HepG2 (cell line): ENCODE results near the gene TMEM87B. TPM values are rescaled to one million over a fixed set of nuclear protein-coding genes. Genes with fewer than 3 reads are reported as not detected.

Experiments
- AGO2 ChIP-seq: fragments of 200-400 bp; formaldehyde crosslinking; optimal IDR thresholded peaks from 2 replicates; pipeline ENCODE3; 2017; ENCODE audit warnings: mild to moderate bottlenecking, low read depth, low read length, moderate library complexity
- CEBPG ChIP-seq: IDR thresholded peaks from 2 replicates; pipeline ENCODE4 v1.6.1; 2016
- KLF15 ChIP-seq: sonication (generic); formaldehyde crosslinking; IDR thresholded peaks from 2 replicates; pipeline ENCODE4 v1.8.1; 2023; ENCODE audit warnings: borderline replicate concordance, mild to moderate bottlenecking, inconsistent platforms, missing genetic modification reagents, mixed read lengths
- MTA1 ChIP-seq: sonication (generic); formaldehyde crosslinking; IDR thresholded peaks from 2 replicates; pipeline ENCODE4 v1.4.0; 2020; ENCODE audit warnings: missing genetic modification reagents, mild to moderate bottlenecking, borderline replicate concordance
- MTF1 ChIP-seq: sonication (generic); formaldehyde crosslinking; IDR thresholded peaks from 2 replicates; pipeline ENCODE4 v1.5.0; 2020; ENCODE audit warnings: missing genetic modification reagents
- PAF1 ChIP-seq: IDR thresholded peaks from 2 replicates; pipeline ENCODE4 v1.6.1; 2016; ENCODE audit warnings: missing genetic modification reagents, missing compliant biosample characterization
- ZNF234 ChIP-seq: sonication (generic); formaldehyde crosslinking; conservative IDR thresholded peaks from 2 replicates; pipeline ENCODE4 v1.5.1; 2020; ENCODE audit warnings: mild to moderate bottlenecking, missing genetic modification reagents
- ZNF274 ChIP-seq: sonication (generic); formaldehyde crosslinking; IDR thresholded peaks from 2 replicates; pipeline ENCODE4 v1.5.1; 2020; ENCODE audit warnings: mild to moderate bottlenecking, missing genetic modification reagents
- ZNF776 ChIP-seq: sonication (generic); formaldehyde crosslinking; IDR thresholded peaks from 2 replicates; pipeline ENCODE4 v1.4.0; 2020; ENCODE audit warnings: mild to moderate bottlenecking, missing genetic modification reagents
- ZSCAN29 ChIP-seq: sonication (generic); formaldehyde crosslinking; conservative IDR thresholded peaks from 2 replicates; pipeline ENCODE4 v1.4.0; 2020; ENCODE audit warnings: mild to moderate bottlenecking, missing genetic modification reagents
- polyA plus RNA-seq, 8 experiments: library from polyadenylated mRNA; depleted of rRNA in 3 of 8; stranded (reverse) in 7 of 8; unstranded in 1 of 8; fragments of >200 nt; fragmentation: Illumina TruSeq in 4 of 8; extraction: Trizol in 4 of 8; gene quantifications; 2 replicates each; pipeline versions ENCODE4 v1.2.1 to v1.2.3, GENCODE V29; 2011 to 2016; ENCODE audit warnings: low read depth in 4 of 8, missing spikeins in 1 of 8, mixed read lengths in 1 of 8; ENCODE audit not compliant: insufficient read depth in 1 of 8
- total RNA-seq, 5 experiments: library from RNA; depleted of rRNA; stranded (reverse); fragments of >200 nt; fragmentation: Illumina TruSeq; extraction: Trizol; gene quantifications; 2 replicates each; pipeline ENCODE4 v1.2.3, GENCODE V29; 2016; ENCODE audit warnings: low read depth in 1 of 5
- TF ChIP-seq, protein P1 (sequence below), 2 experiments: sonication (generic) in 1 of 2; formaldehyde crosslinking in 1 of 2; IDR thresholded peaks; 2 replicates each; pipeline versions ENCODE4 v1.6.1 to v1.9.0; 2014 to 2022; ENCODE audit warnings: antibody characterized with exemption in 1 of 2, borderline replicate concordance in 1 of 2, inconsistent platforms in 1 of 2, low read depth in 1 of 2, missing genetic modification reagents in 1 of 2
- TF ChIP-seq, protein P2 (sequence below): sonication (generic); formaldehyde crosslinking; IDR thresholded peaks from 2 replicates; pipeline ENCODE4 v1.5.0; 2020; ENCODE audit warnings: missing genetic modification reagents
- TF ChIP-seq, protein P3 (sequence below): sonication (generic); formaldehyde crosslinking; IDR thresholded peaks from 2 replicates; pipeline ENCODE4 v1.9.0; 2022; ENCODE audit warnings: low read depth, missing genetic modification reagents
- TF ChIP-seq, protein P4 (sequence below): sonication (generic); formaldehyde crosslinking; IDR thresholded peaks from 2 replicates; pipeline ENCODE4 v1.4.0; 2020; ENCODE audit warnings: missing genetic modification reagents
- TF ChIP-seq, protein P5 (sequence below): sonication (generic); formaldehyde crosslinking; conservative IDR thresholded peaks from 2 replicates; pipeline ENCODE4 v1.4.0; 2020; ENCODE audit warnings: missing genetic modification reagents

TMEM87B gene
- total and polyA plus RNA-seq, 2 of the 13 experiments (the other 11 are each of a cell fraction or from before 2014, with no cell fraction given) = 15.1 to 16.2 TPM

DNA sequence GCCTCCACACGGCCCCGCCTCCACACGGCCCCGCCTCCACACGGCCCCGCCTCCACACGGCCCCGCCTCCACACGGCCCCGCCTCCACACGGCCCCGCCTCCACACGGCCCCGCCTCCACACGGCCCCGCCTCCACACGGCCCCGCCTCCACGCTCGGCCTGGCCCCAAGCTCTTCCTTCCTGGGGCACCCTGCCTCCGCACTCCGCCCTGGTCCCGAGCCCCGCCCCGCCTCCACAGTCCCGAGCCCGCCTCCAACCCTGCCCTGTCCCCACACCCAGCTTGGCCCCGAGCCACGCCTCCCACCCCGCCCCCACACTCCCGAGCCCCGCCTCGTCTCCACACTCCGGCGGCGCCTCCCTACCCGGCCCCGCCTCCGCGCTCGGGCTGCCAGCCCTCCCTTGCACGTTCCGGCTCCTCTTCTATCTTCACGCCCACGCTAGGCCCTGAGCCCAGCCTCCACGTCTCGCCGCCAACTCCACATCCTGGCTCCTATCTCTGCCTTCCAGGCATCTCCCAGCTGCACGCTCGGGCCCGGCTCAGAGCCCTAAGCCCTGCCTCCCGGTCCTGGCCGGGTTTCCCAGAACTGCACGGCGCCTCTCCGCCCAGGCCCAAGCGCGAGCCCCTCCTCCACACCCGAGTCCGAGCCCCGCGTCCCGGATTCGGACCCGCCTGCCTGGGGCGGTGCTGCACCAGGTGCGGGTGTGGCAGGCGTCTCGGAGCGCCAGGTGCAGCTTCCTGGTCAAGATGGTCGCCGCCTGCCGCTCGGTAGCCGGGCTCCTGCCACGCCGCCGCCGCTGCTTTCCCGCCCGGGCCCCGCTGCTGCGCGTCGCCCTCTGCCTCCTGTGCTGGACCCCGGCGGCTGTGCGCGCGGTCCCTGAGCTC lies at the start of gene TMEM87B (continued):
- TF ChIP-seq, protein P1, sequence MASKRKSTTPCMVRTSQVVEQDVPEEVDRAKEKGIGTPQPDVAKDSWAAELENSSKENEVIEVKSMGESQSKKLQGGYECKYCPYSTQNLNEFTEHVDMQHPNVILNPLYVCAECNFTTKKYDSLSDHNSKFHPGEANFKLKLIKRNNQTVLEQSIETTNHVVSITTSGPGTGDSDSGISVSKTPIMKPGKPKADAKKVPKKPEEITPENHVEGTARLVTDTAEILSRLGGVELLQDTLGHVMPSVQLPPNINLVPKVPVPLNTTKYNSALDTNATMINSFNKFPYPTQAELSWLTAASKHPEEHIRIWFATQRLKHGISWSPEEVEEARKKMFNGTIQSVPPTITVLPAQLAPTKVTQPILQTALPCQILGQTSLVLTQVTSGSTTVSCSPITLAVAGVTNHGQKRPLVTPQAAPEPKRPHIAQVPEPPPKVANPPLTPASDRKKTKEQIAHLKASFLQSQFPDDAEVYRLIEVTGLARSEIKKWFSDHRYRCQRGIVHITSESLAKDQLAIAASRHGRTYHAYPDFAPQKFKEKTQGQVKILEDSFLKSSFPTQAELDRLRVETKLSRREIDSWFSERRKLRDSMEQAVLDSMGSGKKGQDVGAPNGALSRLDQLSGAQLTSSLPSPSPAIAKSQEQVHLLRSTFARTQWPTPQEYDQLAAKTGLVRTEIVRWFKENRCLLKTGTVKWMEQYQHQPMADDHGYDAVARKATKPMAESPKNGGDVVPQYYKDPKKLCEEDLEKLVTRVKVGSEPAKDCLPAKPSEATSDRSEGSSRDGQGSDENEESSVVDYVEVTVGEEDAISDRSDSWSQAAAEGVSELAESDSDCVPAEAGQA (IDR thresholded peaks at IDR 0.05; ENCODE audit: low read depth) = peak; percentile 2; the same call in 1 of the 2 replicates
- TF ChIP-seq, protein P1 (CRISPR knock-in tag; IDR thresholded peaks at IDR 0.05; ENCODE audit: borderline replicate concordance) = peak; percentile 85
- TF ChIP-seq, protein P2, sequence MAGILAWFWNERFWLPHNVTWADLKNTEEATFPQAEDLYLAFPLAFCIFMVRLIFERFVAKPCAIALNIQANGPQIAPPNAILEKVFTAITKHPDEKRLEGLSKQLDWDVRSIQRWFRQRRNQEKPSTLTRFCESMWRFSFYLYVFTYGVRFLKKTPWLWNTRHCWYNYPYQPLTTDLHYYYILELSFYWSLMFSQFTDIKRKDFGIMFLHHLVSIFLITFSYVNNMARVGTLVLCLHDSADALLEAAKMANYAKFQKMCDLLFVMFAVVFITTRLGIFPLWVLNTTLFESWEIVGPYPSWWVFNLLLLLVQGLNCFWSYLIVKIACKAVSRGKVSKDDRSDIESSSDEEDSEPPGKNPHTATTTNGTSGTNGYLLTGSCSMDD (CRISPR knock-in tag) = no peak
- TF ChIP-seq, protein P3, sequence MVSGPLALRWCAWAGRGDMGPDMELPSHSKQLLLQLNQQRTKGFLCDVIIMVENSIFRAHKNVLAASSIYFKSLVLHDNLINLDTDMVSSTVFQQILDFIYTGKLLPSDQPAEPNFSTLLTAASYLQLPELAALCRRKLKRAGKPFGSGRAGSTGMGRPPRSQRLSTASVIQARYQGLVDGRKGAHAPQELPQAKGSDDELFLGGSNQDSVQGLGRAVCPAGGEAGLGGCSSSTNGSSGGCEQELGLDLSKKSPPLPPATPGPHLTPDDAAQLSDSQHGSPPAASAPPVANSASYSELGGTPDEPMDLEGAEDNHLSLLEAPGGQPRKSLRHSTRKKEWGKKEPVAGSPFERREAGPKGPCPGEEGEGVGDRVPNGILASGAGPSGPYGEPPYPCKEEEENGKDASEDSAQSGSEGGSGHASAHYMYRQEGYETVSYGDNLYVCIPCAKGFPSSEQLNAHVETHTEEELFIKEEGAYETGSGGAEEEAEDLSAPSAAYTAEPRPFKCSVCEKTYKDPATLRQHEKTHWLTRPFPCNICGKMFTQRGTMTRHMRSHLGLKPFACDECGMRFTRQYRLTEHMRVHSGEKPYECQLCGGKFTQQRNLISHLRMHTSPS (CRISPR knock-in tag) = no peak; the same call in 1 of the 2 replicates
- TF ChIP-seq PAF1 (CRISPR knock-in tag) = no peak
- TF ChIP-seq, protein P4, sequence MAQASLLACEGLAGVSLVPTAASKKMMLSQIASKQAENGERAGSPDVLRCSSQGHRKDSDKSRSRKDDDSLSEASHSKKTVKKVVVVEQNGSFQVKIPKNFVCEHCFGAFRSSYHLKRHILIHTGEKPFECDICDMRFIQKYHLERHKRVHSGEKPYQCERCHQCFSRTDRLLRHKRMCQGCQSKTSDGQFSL (CRISPR knock-in tag) = no peak
- peak; percentile 95 for TF ChIP-seq MTA1 (CRISPR knock-in tag)
- peak; percentile 56; the same call in 1 of the 2 replicates for TF ChIP-seq MTF1 (CRISPR knock-in tag)
- TF ChIP-seq AGO2 = peak; percentile 98
- TF ChIP-seq, protein P5, sequence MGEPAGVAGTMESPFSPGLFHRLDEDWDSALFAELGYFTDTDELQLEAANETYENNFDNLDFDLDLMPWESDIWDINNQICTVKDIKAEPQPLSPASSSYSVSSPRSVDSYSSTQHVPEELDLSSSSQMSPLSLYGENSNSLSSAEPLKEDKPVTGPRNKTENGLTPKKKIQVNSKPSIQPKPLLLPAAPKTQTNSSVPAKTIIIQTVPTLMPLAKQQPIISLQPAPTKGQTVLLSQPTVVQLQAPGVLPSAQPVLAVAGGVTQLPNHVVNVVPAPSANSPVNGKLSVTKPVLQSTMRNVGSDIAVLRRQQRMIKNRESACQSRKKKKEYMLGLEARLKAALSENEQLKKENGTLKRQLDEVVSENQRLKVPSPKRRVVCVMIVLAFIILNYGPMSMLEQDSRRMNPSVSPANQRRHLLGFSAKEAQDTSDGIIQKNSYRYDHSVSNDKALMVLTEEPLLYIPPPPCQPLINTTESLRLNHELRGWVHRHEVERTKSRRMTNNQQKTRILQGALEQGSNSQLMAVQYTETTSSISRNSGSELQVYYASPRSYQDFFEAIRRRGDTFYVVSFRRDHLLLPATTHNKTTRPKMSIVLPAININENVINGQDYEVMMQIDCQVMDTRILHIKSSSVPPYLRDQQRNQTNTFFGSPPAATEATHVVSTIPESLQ (CRISPR knock-in tag) = no peak
- peak; percentile 44; the same call in 1 of the 2 replicates for TF ChIP-seq ZNF274 (CRISPR knock-in tag)
- peak; percentile 24; the same call in 1 of the 2 replicates for TF ChIP-seq KLF15 (CRISPR knock-in tag)
- peak; percentile 71; the same call in 1 of the 2 replicates for TF ChIP-seq ZNF776 (CRISPR knock-in tag)
- TF ChIP-seq ZSCAN29 (CRISPR knock-in tag) = peak; percentile 93
- TF ChIP-seq CEBPG (CRISPR knock-in tag) = no peak
- 0 out of 2 replicates have a peak, but pooled peaks have one; percentile 12 for TF ChIP-seq ZNF234 (CRISPR knock-in tag)
